PC-9 (cell line): Measurements from ENCODE around the gene MAN1A2. TPM values are rescaled to one million over a fixed set of nuclear protein-coding genes. Genes with fewer than 3 reads are reported as not detected.
A peak's percentile ranks its signal among the peaks of the same experiment; 100 is the strongest.

Experiments
- BruUV-seq: library from RNA; stranded (reverse); fragments of 400-500 nt; replicated peaks from 2 replicates; lab custom pipeline; 2021; lab: Mats Ljungman, UMichigan
- CTCF ChIA-PET: fragments of 300-600 bp; sonication (Branson Sonifier 250); formaldehyde crosslinking; loops from one replicate; lab custom pipeline; 2022; ENCODE audit warnings: antibody characterized with exemption; lab: Charles Lee
- POLR2A ChIA-PET: fragments of 300-600 bp; sonication (Branson Sonifier 250); formaldehyde crosslinking; loops from one replicate; lab custom pipeline; 2022; ENCODE audit warnings: antibody characterized with exemption; ENCODE audit not compliant: unreplicated experiment; lab: Charles Lee
- DNase-seq, 2 experiments: peaks; one replicate each; pipeline versions ENCODE4 v3.0.0 to v3.0.0-alpha.2; 2015 to 2022; ENCODE audit warnings: mixed read lengths in 1 of 2
- H2AFZ ChIP-seq: fragments of 200-600 bp; sonication (generic); 2 replicates; pipeline ENCODE4 v1.8.1; 2017; ENCODE audit warnings: antibody characterized with exemption
- H3F3A ChIP-seq: fragments of 200-600 bp; sonication (generic); 2 replicates; pipeline ENCODE4 v1.8.1; 2017; ENCODE audit warnings: antibody characterized with exemption, mild to moderate bottlenecking, low read depth; ENCODE audit not compliant: insufficient read depth
- H3K27ac ChIP-seq: fragments of 200-600 bp; sonication (generic); 2 replicates; pipeline ENCODE4 v1.6.1; 2016; ENCODE audit warnings: mixed run types
- H3K27me3 ChIP-seq: fragments of 200-600 bp; sonication (generic); 2 replicates; pipeline ENCODE4 v1.6.1; 2016; ENCODE audit warnings: low read depth, mixed run types; ENCODE audit not compliant: insufficient read depth
- H3K36me3 ChIP-seq: fragments of 200-600 bp; sonication (generic); 2 replicates; pipeline ENCODE4 v1.6.1; 2016; ENCODE audit warnings: low read depth, mixed run types
- H3K4me1 ChIP-seq: fragments of 200-600 bp; sonication (generic); replicated peaks from 2 replicates; pipeline ENCODE4 v1.6.1; 2016; ENCODE audit warnings: mixed run types; ENCODE audit not compliant: insufficient read depth
- H3K4me2 ChIP-seq: fragments of 200-600 bp; sonication (generic); 2 replicates; pipeline ENCODE4 v1.6.1; 2017; ENCODE audit warnings: mixed run types
- H3K4me3 ChIP-seq: fragments of 200-600 bp; sonication (generic); 2 replicates; pipeline ENCODE4 v1.6.1; 2016; ENCODE audit warnings: mixed run types
- H3K79me2 ChIP-seq: fragments of 200-600 bp; sonication (generic); 2 replicates; pipeline ENCODE4 v1.6.1; 2017; ENCODE audit warnings: low read depth, mixed run types
- H3K9me2 ChIP-seq: fragments of 200-600 bp; sonication (generic); 2 replicates; pipeline ENCODE4 v1.8.1; 2017; ENCODE audit warnings: mild to moderate bottlenecking; ENCODE audit not compliant: insufficient read depth
- H3K9me3 ChIP-seq: fragments of 200-600 bp; sonication (generic); 2 replicates; pipeline ENCODE4 v1.8.1; 2016; ENCODE audit warnings: low read depth; ENCODE audit not compliant: insufficient read depth
- H4K20me1 ChIP-seq: fragments of 200-600 bp; sonication (generic); 2 replicates; pipeline ENCODE4 v1.8.1; 2017; ENCODE audit not compliant: insufficient read depth
- CTCF ChIP-seq: fragments of 200-600 bp; sonication (generic); conservative IDR thresholded peaks from 2 replicates; pipeline ENCODE4 v1.6.1; 2017; ENCODE audit warnings: mixed run types, antibody characterized with exemption, mild to moderate bottlenecking, moderate library complexity
- EZH2 ChIP-seq: fragments of 200-600 bp; sonication (generic); IDR thresholded peaks from 2 replicates; pipeline ENCODE4 v1.8.0; 2017; ENCODE audit warnings: antibody characterized with exemption, low read depth
- intact Hi-C: fragments of 100-400 bp; cut with micrococcal nuclease; formaldehyde crosslinking; loops from one replicate; pipeline ENCODE4 v1.10.0; 2022; ENCODE audit not compliant: unreplicated experiment
- total RNA-seq: library from RNA; stranded (reverse); gene quantifications from 2 replicates; pipeline ENCODE4 v1.2.3, GENCODE V29; 2021

Gene MAN1A2
- total RNA-seq, 1 experiment from 2014 or later: 50.3 TPM

- no peak for DNase-seq
- intact Hi-C loops: no loop called here
- no peaks in the 10 kb centered on the region for H3K9me3 ChIP-seq
- H3K4me3 ChIP-seq: peak overlapping the region; percentile 66
- no peaks in the 10 kb centered on the region for H3K9me2 ChIP-seq
- H3K27me3 ChIP-seq: no peaks in the 10 kb centered on the region
- H3F3A ChIP-seq: peaks cover 18% of the 10 kb centered on the region
- H3K27ac ChIP-seq: no peak overlapping the region
- H3K4me2 ChIP-seq: peak overlapping the region; percentile 94
- peaks cover 5% of the 10 kb centered on the region; the same call in 1 of the 2 replicates for H4K20me1 ChIP-seq
- H3K79me2 ChIP-seq: peaks cover 91% of the 10 kb centered on the region
- H3K36me3 ChIP-seq: no peaks in the 10 kb centered on the region
- H2AFZ ChIP-seq: no peak overlapping the region
- BruUV-seq: no TSS peak
- POLR2A ChIA-PET: no interaction called here
- H3K4me1 ChIP-seq: peaks cover 40% of the 10 kb centered on the region
- CTCF ChIA-PET: no interaction called here
- TF ChIP-seq EZH2 (no peak), CTCF (no peak)
Observed at GRCh38 chr1:117370509-117370908, 3.3 kb downstream of the MAN1A2 start.

GRCh38 chr1:117371441-117372151 lies 4.3 kb downstream of the MAN1A2 start:
- Histone ChIP-seq H3K4me1 (peaks cover 35% of the 10 kb centered on the region), H4K20me1 (peaks cover 5% of the 10 kb centered on the region; the same call in 1 of the 2 replicates), H3F3A (peaks cover 18% of the 10 kb centered on the region), H3K79me2 (peaks cover 90% of the 10 kb centered on the region), H3K9me2 (no peaks in the 10 kb centered on the region), H2AFZ (no peak overlapping the region), H3K4me3 (peak overlapping the region; percentile 66; the same call in 1 of the 2 replicates), H3K27me3 (no peaks in the 10 kb centered on the region), H3K27ac (no peak overlapping the region; the same call in 1 of the 2 replicates), H3K4me2 (peak overlapping the region; percentile 94), H3K36me3 (no peaks in the 10 kb centered on the region), H3K9me3 (no peaks in the 10 kb centered on the region)
- TF ChIP-seq EZH2 (no peak), CTCF (no peak)
- intact Hi-C loops: no loop called here
- BruUV-seq: no TSS peak
- DNase-seq: peak; percentile 21 to 80
- CTCF ChIA-PET: no interaction called here
- POLR2A ChIA-PET: no interaction called here

GRCh38 chr1:117372863-117373412 lies 5.7 kb downstream of the MAN1A2 start:
- H3K9me2 ChIP-seq: no peaks in the 10 kb centered on the region
- no peaks in the 10 kb centered on the region for H3K27me3 ChIP-seq
- H3K4me2 ChIP-seq: 0 out of 2 replicates have a peak overlapping the region, but pooled peaks have one; percentile 0
- intact Hi-C loops: no loop called here
- no TSS peak for BruUV-seq
- H2AFZ ChIP-seq: no peak overlapping the region
- H4K20me1 ChIP-seq: peaks cover 5% of the 10 kb centered on the region; the same call in 1 of the 2 replicates
- TF ChIP-seq CTCF (no peak), EZH2 (no peak)
- POLR2A ChIA-PET: no interaction called here
- peaks cover 11% of the 10 kb centered on the region for H3F3A ChIP-seq
- H3K4me1 ChIP-seq: peaks cover 35% of the 10 kb centered on the region
- no peak for DNase-seq
- H3K4me3 ChIP-seq: no peak overlapping the region
- CTCF ChIA-PET: no interaction called here
- H3K79me2 ChIP-seq: peaks cover 96% of the 10 kb centered on the region
- no peaks in the 10 kb centered on the region for H3K9me3 ChIP-seq
- no peaks in the 10 kb centered on the region for H3K36me3 ChIP-seq
- H3K27ac ChIP-seq: no peak overlapping the region
